Measurements from ENCODE around the gene RAD18. TPM values are rescaled to one million over a fixed set of nuclear protein-coding genes. Genes with fewer than 3 reads are reported as not detected.

The RAD18 gene
- total RNA-seq, 2 experiments from 2014 or later: 47.4 to 50.3 TPM

DNA sequence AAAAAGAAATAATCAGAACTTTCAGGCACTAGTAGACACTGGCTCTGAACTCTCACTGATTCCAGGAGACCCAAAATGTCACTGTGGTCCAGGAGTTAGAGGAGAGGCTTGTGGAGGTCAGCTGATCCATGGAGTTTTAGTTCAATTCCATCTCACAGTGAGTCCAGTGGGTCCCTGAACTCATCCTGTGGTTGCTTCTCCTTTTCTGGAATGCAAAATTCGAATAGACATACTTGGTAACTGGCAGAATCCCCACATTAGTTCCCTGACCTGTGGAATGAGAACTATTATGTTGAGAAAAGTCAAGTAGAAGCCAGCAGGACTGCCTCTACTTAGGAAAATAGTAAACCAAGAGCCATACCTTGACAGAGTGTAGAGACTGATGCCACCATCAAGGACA is 106.6 kb downstream of the RAD18 start:
- intact Hi-C loops (cut with micrococcal nuclease): no loop called here
- DNase-seq: no peak
- H3K4me1 Mint-ChIP-seq (ENCODE audit: low read depth): no peaks in the 10 kb centered on the region
- ATAC-seq: no peak
- TF ChIP-seq, protein P1, sequence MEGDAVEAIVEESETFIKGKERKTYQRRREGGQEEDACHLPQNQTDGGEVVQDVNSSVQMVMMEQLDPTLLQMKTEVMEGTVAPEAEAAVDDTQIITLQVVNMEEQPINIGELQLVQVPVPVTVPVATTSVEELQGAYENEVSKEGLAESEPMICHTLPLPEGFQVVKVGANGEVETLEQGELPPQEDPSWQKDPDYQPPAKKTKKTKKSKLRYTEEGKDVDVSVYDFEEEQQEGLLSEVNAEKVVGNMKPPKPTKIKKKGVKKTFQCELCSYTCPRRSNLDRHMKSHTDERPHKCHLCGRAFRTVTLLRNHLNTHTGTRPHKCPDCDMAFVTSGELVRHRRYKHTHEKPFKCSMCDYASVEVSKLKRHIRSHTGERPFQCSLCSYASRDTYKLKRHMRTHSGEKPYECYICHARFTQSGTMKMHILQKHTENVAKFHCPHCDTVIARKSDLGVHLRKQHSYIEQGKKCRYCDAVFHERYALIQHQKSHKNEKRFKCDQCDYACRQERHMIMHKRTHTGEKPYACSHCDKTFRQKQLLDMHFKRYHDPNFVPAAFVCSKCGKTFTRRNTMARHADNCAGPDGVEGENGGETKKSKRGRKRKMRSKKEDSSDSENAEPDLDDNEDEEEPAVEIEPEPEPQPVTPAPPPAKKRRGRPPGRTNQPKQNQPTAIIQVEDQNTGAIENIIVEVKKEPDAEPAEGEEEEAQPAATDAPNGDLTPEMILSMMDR (IDR thresholded peaks at IDR 0.05): no peak
- H3K27me3 Mint-ChIP-seq: no peaks in the 10 kb centered on the region
- no peak overlapping the region for H3K27ac Mint-ChIP-seq
- POLR2A ChIA-PET: no interaction called here
- no peaks in the 10 kb centered on the region for H3K9me3 Mint-ChIP-seq
- H3K36me3 Mint-ChIP-seq (ENCODE audit: low read depth): peaks cover 4% of the 10 kb centered on the region
- H3K4me3 Mint-ChIP-seq: no peak overlapping the region
- CTCF ChIA-PET: no interaction called here

DNA sequence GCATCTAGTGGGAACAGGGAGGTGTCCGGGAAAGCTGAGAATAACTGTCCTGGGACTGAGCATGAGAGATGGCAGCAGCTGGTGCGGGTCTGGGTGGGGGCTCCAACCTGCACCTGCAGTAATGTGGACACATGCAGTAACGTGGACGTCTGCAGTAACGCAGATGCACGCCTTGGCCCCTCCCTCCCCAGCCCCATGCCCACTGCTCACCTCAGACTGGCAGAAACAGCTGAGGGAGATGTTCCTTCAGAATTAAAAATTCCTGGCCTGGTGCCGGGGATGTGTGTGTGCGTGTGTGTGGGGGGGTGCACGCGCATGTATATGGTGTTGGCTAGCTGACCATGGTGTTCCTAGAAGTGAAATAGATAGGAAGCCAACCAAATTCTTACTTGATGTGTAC is 107.2 kb downstream of the RAD18 start:
- no peak overlapping the region for H3K4me3 Mint-ChIP-seq
- intact Hi-C loops (cut with micrococcal nuclease): no loop called here
- H3K36me3 Mint-ChIP-seq (ENCODE audit: low read depth): peaks cover 4% of the 10 kb centered on the region
- no peak for ATAC-seq
- no peaks in the 10 kb centered on the region for H3K9me3 Mint-ChIP-seq
- TF ChIP-seq, protein P1 (IDR thresholded peaks at IDR 0.05): no peak
- no peaks in the 10 kb centered on the region for H3K27me3 Mint-ChIP-seq
- H3K4me1 Mint-ChIP-seq (ENCODE audit: low read depth): no peaks in the 10 kb centered on the region
- ChIA-PET POLR2A (no interaction called here), CTCF (no interaction called here)
- DNase-seq: no peak
- no peak overlapping the region for H3K27ac Mint-ChIP-seq

DNA sequence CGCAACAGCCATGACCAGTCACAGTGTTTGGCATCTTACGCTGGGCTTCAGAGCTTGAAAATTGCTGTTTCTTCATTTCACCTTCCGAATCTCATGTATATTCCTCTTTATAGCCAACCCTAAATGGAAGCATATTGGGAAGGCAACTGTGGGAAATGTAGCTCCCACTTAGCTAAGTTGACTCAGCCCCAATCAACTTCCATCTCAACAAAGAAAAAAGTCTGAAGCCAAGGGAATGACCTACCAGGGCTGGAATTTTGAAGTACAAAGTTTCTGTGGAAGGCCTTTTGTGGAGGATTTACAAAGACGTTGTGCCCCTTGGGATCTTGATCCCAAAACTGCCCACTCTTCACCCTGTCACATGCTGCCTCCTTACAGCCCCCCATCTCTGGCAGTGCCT is 108.6 kb downstream of the RAD18 start:
- no peak for ATAC-seq
- intact Hi-C loops (cut with micrococcal nuclease): no loop called here
- Mint-ChIP-seq H3K4me1 (ENCODE audit: low read depth) (no peaks in the 10 kb centered on the region), H3K4me3 (no peak overlapping the region), H3K27ac (no peak overlapping the region), H3K9me3 (no peaks in the 10 kb centered on the region), H3K27me3 (no peaks in the 10 kb centered on the region), H3K36me3 (ENCODE audit: low read depth) (peaks cover 4% of the 10 kb centered on the region)
- ChIA-PET POLR2A (interaction anchor here (0.6 kb wide), 1 partner anchor 669 kb away, joined by 3 read pairs; no protein-coding TSS in a partner anchor), CTCF (no interaction called here)
- TF ChIP-seq, protein P1 (IDR thresholded peaks at IDR 0.05): no peak
- DNase-seq: no peak

DNA sequence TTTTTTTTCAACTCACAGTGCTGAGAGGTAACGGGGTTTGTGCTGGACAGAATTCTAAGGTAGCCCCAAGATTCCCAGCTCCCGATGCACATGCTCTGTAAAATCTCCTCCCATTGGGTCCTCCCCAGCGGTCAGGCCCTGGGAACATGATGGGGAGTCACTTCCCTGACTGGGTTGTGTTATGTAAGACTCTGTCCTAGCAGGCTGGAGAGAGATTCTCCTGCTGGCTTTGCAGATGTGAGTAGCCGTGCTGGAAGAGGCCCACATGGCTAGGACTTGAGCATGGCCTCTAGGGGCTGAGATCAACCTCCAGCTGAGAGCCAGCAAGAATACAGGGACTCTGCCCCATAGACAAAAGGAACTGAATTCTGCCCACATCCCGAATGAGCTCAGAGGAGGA is 110.2 kb downstream of the RAD18 start:
- POLR2A ChIA-PET: no interaction called here
- Mint-ChIP-seq H3K4me1 (ENCODE audit: low read depth) (no peaks in the 10 kb centered on the region), H3K9me3 (no peaks in the 10 kb centered on the region), H3K27me3 (no peaks in the 10 kb centered on the region), H3K27ac (no peak overlapping the region), H3K36me3 (ENCODE audit: low read depth) (peaks cover 4% of the 10 kb centered on the region), H3K4me3 (no peak overlapping the region)
- no peak for ATAC-seq
- CTCF ChIA-PET: no interaction called here
- intact Hi-C loops (cut with micrococcal nuclease): no loop called here
- no peak for DNase-seq
- TF ChIP-seq, protein P1 (IDR thresholded peaks at IDR 0.05): no peak

DNA sequence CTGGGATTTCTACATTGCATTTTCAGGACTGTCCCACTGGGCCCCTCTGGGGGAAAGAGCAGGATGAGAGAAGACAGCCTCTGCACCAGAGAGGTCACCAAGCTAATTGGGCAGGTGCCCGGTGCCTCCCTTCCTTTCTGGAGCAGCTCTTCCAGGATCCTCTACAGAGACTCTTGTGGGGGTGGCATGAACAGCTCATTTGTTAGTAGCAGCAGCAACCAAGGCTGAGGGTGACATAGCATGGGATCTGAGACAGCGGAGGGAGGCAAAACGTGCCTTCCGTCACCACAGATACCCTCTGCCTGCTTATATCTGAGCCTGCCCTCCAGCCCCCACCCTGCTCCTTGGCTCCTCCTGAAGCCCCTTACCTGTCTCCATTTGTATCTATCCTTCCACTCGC is 110.8 kb downstream of the RAD18 start:
- ATAC-seq (no peak), DNase-seq (no peak)
- peaks cover 4% of the 10 kb centered on the region for H3K36me3 Mint-ChIP-seq (ENCODE audit: low read depth)
- no peaks in the 10 kb centered on the region for H3K27me3 Mint-ChIP-seq
- intact Hi-C loops (cut with micrococcal nuclease): no loop called here
- ChIA-PET CTCF (interaction anchor here (1.8 kb wide), 1 partner anchor 450 kb away, joined by 6 read pairs; no protein-coding TSS in a partner anchor), POLR2A (no interaction called here)
- H3K27ac Mint-ChIP-seq: no peak overlapping the region
- no peaks in the 10 kb centered on the region for H3K9me3 Mint-ChIP-seq
- no peaks in the 10 kb centered on the region for H3K4me1 Mint-ChIP-seq (ENCODE audit: low read depth)
- TF ChIP-seq, protein P1 (IDR thresholded peaks at IDR 0.05): no peak
- H3K4me3 Mint-ChIP-seq: no peak overlapping the region
